Measurements from ENCODE around the gene EIF2B5.
"Not testable (repeated sequence)": the region's sequence is repeated elsewhere in the genome, so short reads cannot be mapped to it uniquely, and the experiment has no call there.

EIF2B5 gene

DNA sequence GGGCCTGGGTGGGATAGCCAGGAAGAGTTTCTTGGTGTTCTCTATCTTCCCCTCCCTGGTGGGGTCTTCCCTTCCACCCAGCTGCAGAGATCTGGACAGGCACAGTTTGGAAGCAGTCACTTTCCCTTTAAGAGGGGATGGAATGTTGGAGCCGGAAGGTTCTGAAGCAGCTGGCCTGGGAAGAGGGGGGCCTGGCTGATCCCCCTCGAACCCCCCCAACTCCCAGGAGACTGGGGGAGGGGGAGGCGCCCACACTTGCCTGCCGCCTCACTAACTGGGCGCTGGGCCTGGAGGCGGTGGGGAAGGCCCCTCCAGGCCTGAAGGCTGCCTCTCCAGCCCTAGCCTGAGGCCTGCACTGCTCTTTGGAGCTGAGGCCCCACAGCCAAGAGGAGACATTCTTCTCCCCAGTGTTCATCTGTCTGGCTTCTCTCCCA is 21.4 kb downstream of the EIF2B5 start:
- TF ChIP-seq ZNF274 (IDR thresholded peaks at IDR 0.05; ENCODE audit: low read depth, low read length) (no peak), SUZ12 (IDR thresholded peaks at IDR 0.05; ENCODE audit: extremely low read depth, insufficient read depth, insufficient read length) (no peak), YY1 (IDR thresholded peaks at IDR 0.05; ENCODE audit: insufficient read depth, insufficient read length) (no peak)
- DNase-seq (ENCODE audit: low read depth, low spot score): no peak
- Histone ChIP-seq H3K27me3 (ENCODE audit: insufficient read depth, insufficient read length) (no peaks in the 10 kb centered on the region), H3K9me3 (ENCODE audit: insufficient read depth, low read length) (no peaks in the 10 kb centered on the region), H3K36me3 (ENCODE audit: insufficient read depth, insufficient read length, low read length) (peaks cover 21% of the 10 kb centered on the region), H3K9ac (ENCODE audit: insufficient read length, low read depth) (peak overlapping the region; percentile 97), H3K4me1 (ENCODE audit: insufficient read depth, insufficient read length) (peaks cover 7% of the 10 kb centered on the region), H3K4me3 (ENCODE audit: insufficient read length, low read depth) (peak overlapping the region; percentile 95)

DNA sequence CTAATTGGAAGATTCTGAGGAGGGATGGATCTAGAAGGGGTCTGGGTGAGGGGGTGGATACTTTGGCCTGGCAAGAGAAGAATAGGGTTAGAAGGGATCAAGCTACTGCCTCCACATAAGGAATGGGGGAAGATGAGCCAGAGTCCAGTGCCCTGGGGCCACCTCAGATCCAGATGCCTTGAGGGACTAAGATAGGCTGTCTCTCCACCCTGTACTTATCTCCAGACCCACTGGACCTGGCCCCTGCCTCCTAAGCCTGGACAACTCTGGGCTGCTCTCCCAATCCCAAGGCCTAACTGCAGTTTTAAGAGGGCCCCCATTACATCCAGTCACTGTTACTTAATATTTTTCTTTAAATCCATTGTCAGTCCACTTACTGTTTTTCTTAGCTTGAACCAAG is 22.0 kb downstream of the EIF2B5 start:
- peaks cover 26% of the 10 kb centered on the region for H3K36me3 ChIP-seq (ENCODE audit: insufficient read depth, insufficient read length, low read length)
- H3K9me3 ChIP-seq (ENCODE audit: insufficient read depth, low read length): no peaks in the 10 kb centered on the region
- peak overlapping the region; percentile 95 for H3K4me3 ChIP-seq (ENCODE audit: insufficient read length, low read depth)
- H3K4me1 ChIP-seq (ENCODE audit: insufficient read depth, insufficient read length): peaks cover 7% of the 10 kb centered on the region
- TF ChIP-seq SUZ12 (IDR thresholded peaks at IDR 0.05; ENCODE audit: extremely low read depth, insufficient read depth, insufficient read length): no peak
- TF ChIP-seq YY1 (IDR thresholded peaks at IDR 0.05; ENCODE audit: insufficient read depth, insufficient read length): no peak
- no peak for TF ChIP-seq ZNF274 (IDR thresholded peaks at IDR 0.05; ENCODE audit: low read depth, low read length)
- DNase-seq (ENCODE audit: low read depth, low spot score): no peak
- no peaks in the 10 kb centered on the region for H3K27me3 ChIP-seq (ENCODE audit: insufficient read depth, insufficient read length)
- H3K9ac ChIP-seq (ENCODE audit: insufficient read length, low read depth): peak overlapping the region; percentile 97

DNA sequence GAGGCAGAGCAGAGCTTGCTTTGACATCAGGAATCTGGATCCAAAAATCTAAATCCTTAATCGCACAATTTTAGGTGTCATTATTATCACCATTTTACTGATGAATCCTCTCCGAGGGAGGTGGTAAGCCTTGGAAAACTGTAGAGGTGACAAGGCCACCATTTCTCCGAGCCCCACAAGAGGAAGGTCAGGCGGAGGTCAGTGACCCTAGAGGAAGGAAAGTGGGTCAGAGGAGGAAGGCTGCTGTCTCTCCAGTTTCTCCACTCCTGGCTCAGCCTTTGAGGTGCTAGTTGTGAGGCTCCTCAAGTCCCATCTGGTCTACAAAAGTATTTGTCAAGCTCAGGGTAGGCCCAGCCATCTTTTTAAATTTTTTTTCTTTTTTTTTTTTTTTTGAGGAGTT is 23.2 kb downstream of the EIF2B5 start:
- Histone ChIP-seq H3K9me3 (ENCODE audit: insufficient read depth, low read length) (no peaks in the 10 kb centered on the region), H3K36me3 (ENCODE audit: insufficient read depth, insufficient read length, low read length) (peaks cover 37% of the 10 kb centered on the region), H3K4me3 (ENCODE audit: insufficient read length, low read depth) (no peak overlapping the region), H3K9ac (ENCODE audit: insufficient read length, low read depth) (no peak overlapping the region), H3K4me1 (ENCODE audit: insufficient read depth, insufficient read length) (peaks cover 7% of the 10 kb centered on the region), H3K27me3 (ENCODE audit: insufficient read depth, insufficient read length) (no peaks in the 10 kb centered on the region)
- no peak for DNase-seq (ENCODE audit: low read depth, low spot score)
- TF ChIP-seq ZNF274 (IDR thresholded peaks at IDR 0.05; ENCODE audit: low read depth, low read length): no peak
- TF ChIP-seq SUZ12 (IDR thresholded peaks at IDR 0.05; ENCODE audit: extremely low read depth, insufficient read depth, insufficient read length): no peak
- TF ChIP-seq YY1 (IDR thresholded peaks at IDR 0.05; ENCODE audit: insufficient read depth, insufficient read length): no peak

DNA sequence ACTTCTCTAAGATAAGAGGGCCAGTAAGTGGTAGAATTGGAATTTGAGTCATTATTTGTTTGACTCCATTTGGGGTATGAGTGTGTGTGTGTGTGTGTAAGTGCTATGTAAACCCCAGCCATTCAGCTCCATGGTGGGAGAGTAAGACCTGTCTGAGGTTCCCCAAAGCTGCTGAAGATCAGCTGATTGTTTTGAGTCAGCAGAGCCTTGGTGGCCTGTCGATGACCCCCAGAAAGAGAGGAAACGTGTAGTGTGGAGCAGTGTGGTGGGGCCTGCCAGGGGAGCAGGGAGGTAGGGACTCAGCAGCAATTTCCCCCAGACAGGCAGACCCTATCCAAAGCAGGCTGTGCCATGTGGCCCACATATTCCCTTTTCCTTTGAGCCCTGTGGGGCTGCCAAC is 25.3 kb downstream of the EIF2B5 start:
- TF ChIP-seq YY1 (IDR thresholded peaks at IDR 0.05; ENCODE audit: insufficient read depth, insufficient read length) (no peak), SUZ12 (IDR thresholded peaks at IDR 0.05; ENCODE audit: extremely low read depth, insufficient read depth, insufficient read length) (no peak), ZNF274 (IDR thresholded peaks at IDR 0.05; ENCODE audit: low read depth, low read length) (no peak)
- no peak overlapping the region for H3K4me3 ChIP-seq (ENCODE audit: insufficient read length, low read depth)
- H3K4me1 ChIP-seq (ENCODE audit: insufficient read depth, insufficient read length): peaks cover 7% of the 10 kb centered on the region
- no peaks in the 10 kb centered on the region for H3K27me3 ChIP-seq (ENCODE audit: insufficient read depth, insufficient read length)
- no peaks in the 10 kb centered on the region for H3K9me3 ChIP-seq (ENCODE audit: insufficient read depth, low read length)
- peaks cover 58% of the 10 kb centered on the region for H3K36me3 ChIP-seq (ENCODE audit: insufficient read depth, insufficient read length, low read length)
- H3K9ac ChIP-seq (ENCODE audit: insufficient read length, low read depth): no peak overlapping the region
- DNase-seq (ENCODE audit: low read depth, low spot score): no peak

DNA sequence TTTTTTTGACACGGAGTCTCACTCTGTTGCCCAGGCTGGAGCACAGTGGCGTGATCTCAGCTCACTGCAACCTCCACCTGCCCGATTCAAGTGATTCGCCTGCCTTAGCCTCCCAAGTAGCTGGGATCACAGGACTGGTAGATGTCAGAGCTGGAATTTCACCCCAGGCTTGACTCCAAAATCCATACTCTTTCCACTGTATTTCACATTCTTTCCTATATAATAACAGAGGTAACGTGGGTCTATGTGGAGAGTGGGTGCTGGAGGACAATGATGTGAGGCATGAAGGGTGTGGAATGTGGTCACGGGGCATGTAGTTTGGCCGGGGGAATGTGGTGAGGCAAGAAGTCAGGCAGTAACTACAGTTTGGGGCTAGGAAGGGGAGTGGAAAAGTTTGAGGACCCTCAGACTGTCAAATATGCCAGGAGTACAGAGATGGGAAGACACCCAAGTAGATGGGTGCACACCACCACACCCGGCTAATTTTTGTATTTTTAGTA is 27.5 kb downstream of the EIF2B5 start:
- not testable (repeated sequence) for H3K4me3 ChIP-seq (ENCODE audit: insufficient read length, low read depth); H3K4me1 ChIP-seq (ENCODE audit: insufficient read depth, insufficient read length)
- H3K36me3 ChIP-seq (ENCODE audit: insufficient read depth, insufficient read length, low read length): peaks cover 79% of the 10 kb centered on the region

DNA sequence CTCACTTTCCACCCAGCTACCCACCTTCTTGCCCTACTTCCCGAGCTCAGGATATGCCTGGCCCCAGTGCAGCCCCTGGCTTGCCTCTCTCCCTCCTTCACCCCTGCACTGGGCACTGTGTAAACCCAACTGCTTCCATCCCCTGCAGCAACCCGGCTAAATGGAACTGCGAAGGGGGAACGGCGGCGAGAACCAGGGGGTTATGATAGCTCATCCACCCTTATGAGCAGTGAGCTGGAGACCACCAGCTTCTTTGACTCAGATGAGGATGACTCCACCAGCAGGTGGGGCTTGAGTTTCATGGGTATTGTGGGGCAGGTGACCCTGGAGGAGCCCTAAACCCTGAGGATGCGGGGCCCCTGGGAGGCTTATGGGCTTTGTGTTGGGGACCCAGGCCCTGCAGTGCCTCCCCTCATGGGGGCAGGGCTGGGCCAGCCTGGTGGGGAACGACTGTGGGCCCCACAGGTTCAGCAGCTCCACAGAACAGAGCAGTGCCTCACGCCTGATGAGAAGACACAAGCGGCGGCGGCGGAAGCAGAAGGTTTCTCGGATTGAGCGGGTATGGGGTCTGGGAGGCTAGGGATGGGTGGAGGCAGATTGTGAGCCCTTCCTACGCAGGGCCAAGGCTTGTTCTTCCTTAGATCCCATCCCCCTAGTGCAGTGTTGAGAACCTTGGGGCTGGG is 29.6 kb downstream of the EIF2B5 start:
- Histone ChIP-seq H3K36me3 (ENCODE audit: insufficient read depth, insufficient read length, low read length) (peaks cover 89% of the 10 kb centered on the region), H3K9ac (ENCODE audit: insufficient read length, low read depth) (no peak overlapping the region), H3K4me3 (ENCODE audit: insufficient read length, low read depth) (no peak overlapping the region), H3K27me3 (ENCODE audit: insufficient read depth, insufficient read length) (no peaks in the 10 kb centered on the region), H3K9me3 (ENCODE audit: insufficient read depth, low read length) (no peaks in the 10 kb centered on the region), H3K4me1 (ENCODE audit: insufficient read depth, insufficient read length) (peaks cover 3% of the 10 kb centered on the region)
- DNase-seq (ENCODE audit: low read depth, low spot score): no peak
- TF ChIP-seq YY1 (IDR thresholded peaks at IDR 0.05; ENCODE audit: insufficient read depth, insufficient read length): no peak
- TF ChIP-seq ZNF274 (IDR thresholded peaks at IDR 0.05; ENCODE audit: low read depth, low read length): no peak
- no peak for TF ChIP-seq SUZ12 (IDR thresholded peaks at IDR 0.05; ENCODE audit: extremely low read depth, insufficient read depth, insufficient read length)

More for the DNA sequence above, 27.5 kb downstream of the EIF2B5 start:
- H3K9me3 ChIP-seq (ENCODE audit: insufficient read depth, low read length); H3K9ac ChIP-seq (ENCODE audit: insufficient read length, low read depth); H3K27me3 ChIP-seq (ENCODE audit: insufficient read depth, insufficient read length); DNase-seq (ENCODE audit: low read depth, low spot score): not testable (repeated sequence)

DNA sequence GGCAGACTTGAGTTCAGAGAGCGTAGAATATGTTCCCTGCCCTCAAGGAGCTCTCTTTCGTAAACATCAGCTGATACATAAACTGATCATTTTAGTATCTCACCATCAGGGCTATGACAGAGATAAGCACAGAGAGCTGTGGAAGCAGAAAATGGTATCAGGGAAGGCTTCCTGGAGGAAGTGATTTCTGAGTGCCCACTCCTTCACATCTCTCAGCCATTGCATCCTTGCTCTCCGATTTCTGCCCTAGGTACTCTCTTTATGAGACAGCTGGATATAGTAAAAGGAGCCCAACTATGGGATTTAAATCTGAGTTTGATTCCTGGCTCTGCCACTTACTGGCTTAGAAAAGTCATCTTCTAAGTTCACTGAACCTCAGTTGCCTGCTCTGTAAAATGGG is 30.4 kb downstream of the EIF2B5 start:
- no peak overlapping the region for H3K4me3 ChIP-seq (ENCODE audit: insufficient read length, low read depth)
- H3K9ac ChIP-seq (ENCODE audit: insufficient read length, low read depth): no peak overlapping the region
- H3K9me3 ChIP-seq (ENCODE audit: insufficient read depth, low read length): no peaks in the 10 kb centered on the region
- H3K36me3 ChIP-seq (ENCODE audit: insufficient read depth, insufficient read length, low read length): peaks cover 91% of the 10 kb centered on the region
- H3K27me3 ChIP-seq (ENCODE audit: insufficient read depth, insufficient read length): no peaks in the 10 kb centered on the region
- no peak for DNase-seq (ENCODE audit: low read depth, low spot score)
- H3K4me1 ChIP-seq (ENCODE audit: insufficient read depth, insufficient read length): peaks cover 2% of the 10 kb centered on the region
- no peak for TF ChIP-seq SUZ12 (IDR thresholded peaks at IDR 0.05; ENCODE audit: extremely low read depth, insufficient read depth, insufficient read length)

Measured in NT2/D1 (cell line).